OCI-LY3 (cell line): ENCODE data around the gene DNAH5.

Experiments used
- CTCF ChIP-seq: fragments of 200-600, 300-600 bp; sonication (generic); IDR thresholded peaks from 2 replicates; pipeline ENCODE4 v1.5.1; 2014; ENCODE audit warnings: antibody characterized with exemption, low read length, low read depth
- EZH2phosphoT487 ChIP-seq: fragments of 200-600 bp; shearing (Covaris generic); IDR thresholded peaks from 2 replicates; pipeline ENCODE4 v1.6.1; 2018; ENCODE audit warnings: antibody characterized with exemption, mixed run types, low read depth

GRCh38 chr5:13992795-13993194, 48.3 kb upstream of the DNAH5 start:
- no peak for TF ChIP-seq CTCF
- no peak for TF ChIP-seq EZH2phosphoT487
